ENCODE measurements around the gene B9D2. TPM values are rescaled to one million over a fixed set of nuclear protein-coding genes. Genes with fewer than 3 reads are reported as not detected.

B9D2 gene
- total RNA-seq, 1 donor from 2014 or later: 2.5 TPM

- intact Hi-C loops (cut with micrococcal nuclease): no loop called here
- Histone ChIP-seq H3K27me3 (ENCODE audit: low read depth) (no peaks in the 10 kb centered on the region), H3K4me3 (peak within 1 kb of the TSS; percentile 99), H3K36me3 (peaks cover 5% of the 10 kb centered on the region), H3K9me3 (replicated peaks) (no peaks in the 10 kb centered on the region), H3K27ac (replicated peaks) (peak within 1 kb of the TSS; percentile 96), H3K4me1 (peaks cover 68% of the 10 kb centered on the region)
- peak; percentile 9 for TF ChIP-seq CTCF (IDR thresholded peaks at IDR 0.05; ENCODE audit: borderline replicate concordance)
- DNase-seq: peak; percentile 99
Measured at GRCh38 chr19:41397086-41398049, 33.4 kb upstream of the B9D2 start, which contains the start of the genes BCKDHA and EXOSC5. TSS of gene BCKDHA (plus strand) at chr19:41397818. CDS start at chr19:41397828, 10 bp downstream. TSS of gene EXOSC5 (minus strand) at chr19:41397359. CDS start at chr19:41397328, 31 bp downstream.

GRCh38 chr19:41395355-41395754 is 31.4 kb upstream of the B9D2 start:
- Histone ChIP-seq H3K4me3 (no peak overlapping the region), H3K9me3 (replicated peaks) (no peaks in the 10 kb centered on the region), H3K4me1 (peaks cover 48% of the 10 kb centered on the region), H3K27ac (replicated peaks) (no peak overlapping the region), H3K27me3 (ENCODE audit: low read depth) (no peaks in the 10 kb centered on the region), H3K36me3 (peaks cover 24% of the 10 kb centered on the region)
- DNase-seq: no peak
- intact Hi-C loops (cut with micrococcal nuclease): no loop called here
- TF ChIP-seq CTCF (IDR thresholded peaks at IDR 0.05; ENCODE audit: borderline replicate concordance): no peak

- no peak for TF ChIP-seq CTCF (IDR thresholded peaks at IDR 0.05; ENCODE audit: borderline replicate concordance)
- peak; percentile 24 for DNase-seq
- intact Hi-C loops (cut with micrococcal nuclease): no loop called here
- Histone ChIP-seq H3K27me3 (ENCODE audit: low read depth) (no peaks in the 10 kb centered on the region), H3K27ac (replicated peaks) (peak overlapping the region; percentile 51), H3K9me3 (replicated peaks) (no peaks in the 10 kb centered on the region), H3K4me3 (no peak overlapping the region), H3K4me1 (peaks cover 22% of the 10 kb centered on the region), H3K36me3 (peaks cover 45% of the 10 kb centered on the region)
Measured at GRCh38 chr19:41392775-41393174, 28.8 kb upstream of the B9D2 start.

- no peak overlapping the region for H3K27ac ChIP-seq (replicated peaks)
- H3K9me3 ChIP-seq (replicated peaks): no peaks in the 10 kb centered on the region
- no peak for TF ChIP-seq CTCF (IDR thresholded peaks at IDR 0.05; ENCODE audit: borderline replicate concordance)
- H3K36me3 ChIP-seq: peaks cover 45% of the 10 kb centered on the region
- no peaks in the 10 kb centered on the region for H3K27me3 ChIP-seq (ENCODE audit: low read depth)
- peaks cover 15% of the 10 kb centered on the region for H3K4me1 ChIP-seq
- DNase-seq: no peak
- no peak overlapping the region for H3K4me3 ChIP-seq
- intact Hi-C loops (cut with micrococcal nuclease): no loop called here
Measured at GRCh38 chr19:41391618-41392017, 27.7 kb upstream of the B9D2 start.

- Histone ChIP-seq H3K36me3 (peaks cover 49% of the 10 kb centered on the region), H3K27me3 (ENCODE audit: low read depth) (no peaks in the 10 kb centered on the region), H3K27ac (replicated peaks) (no peak overlapping the region), H3K9me3 (replicated peaks) (no peaks in the 10 kb centered on the region), H3K4me3 (no peak overlapping the region), H3K4me1 (no peaks in the 10 kb centered on the region)
- TF ChIP-seq CTCF (IDR thresholded peaks at IDR 0.05; ENCODE audit: borderline replicate concordance): no peak
- intact Hi-C loops (cut with micrococcal nuclease): no loop called here
- DNase-seq: peak; percentile 22
Measured at GRCh38 chr19:41386442-41386841, 22.5 kb upstream of the B9D2 start.

Measured in left ventricle myocardium inferior (tissue), 1 donor.